GOT3 (cell line): ENCODE results near the gene SASH1.
"Not testable (repeated sequence)": the region's sequence is repeated elsewhere in the genome, so short reads cannot be mapped to it uniquely, and the experiment has no call there.

ENCODE experiments used
- DNase-seq: peaks from one replicate; lab custom pipeline; 2025; ENCODE audit warnings: mixed read lengths; lab: John Stamatoyannopoulos, UW

Gene SASH1

DNA sequence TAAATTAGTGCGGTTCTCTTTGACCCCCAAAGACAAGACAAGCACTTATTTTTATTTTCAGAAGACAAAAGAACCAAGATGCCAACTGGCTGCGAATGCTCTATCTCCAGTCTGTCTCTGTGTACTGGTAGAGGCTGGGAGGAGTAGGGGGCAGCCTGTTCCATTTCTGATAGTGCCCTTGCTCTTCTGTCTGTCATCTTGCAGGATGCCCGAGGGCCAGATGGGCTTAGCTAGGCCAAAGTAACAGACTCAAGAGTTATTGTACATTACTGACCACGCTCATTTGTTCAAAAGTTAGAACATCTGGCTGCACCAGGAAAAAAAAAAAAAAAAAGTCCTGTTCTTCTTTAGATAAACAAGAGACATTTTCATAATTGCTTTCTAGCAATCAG lies 206.1 kb downstream of the SASH1 start:
- DNase-seq, result no peak

DNA sequence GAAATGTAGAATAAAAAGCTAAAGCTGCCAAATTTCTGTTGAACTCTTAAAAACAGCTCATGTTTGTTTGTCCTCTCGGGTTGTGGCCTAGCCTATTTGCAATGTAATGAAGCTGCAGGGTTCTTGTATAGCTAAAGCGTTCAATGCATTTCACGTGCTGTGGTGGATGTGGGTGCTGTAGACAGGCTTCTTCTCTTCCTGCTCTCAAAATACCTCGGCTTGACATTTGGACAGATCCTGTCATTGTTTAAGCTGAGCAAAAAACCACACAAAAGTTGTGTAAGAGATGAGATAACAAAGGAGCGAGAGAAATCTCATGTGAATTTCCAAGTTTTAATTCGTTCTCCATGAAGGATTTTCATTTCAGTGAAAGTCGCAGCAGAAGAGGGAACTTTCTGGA lies 207.9 kb downstream of the SASH1 start:
- no peak for DNase-seq

- DNase-seq, result no peak
Measured at GRCh38 chr6:148551226-148551625, 208.6 kb downstream of the SASH1 start.

GRCh38 chr6:148556410-148556809 lies 213.8 kb downstream of the SASH1 start:
- DNase-seq, result no peak

DNA sequence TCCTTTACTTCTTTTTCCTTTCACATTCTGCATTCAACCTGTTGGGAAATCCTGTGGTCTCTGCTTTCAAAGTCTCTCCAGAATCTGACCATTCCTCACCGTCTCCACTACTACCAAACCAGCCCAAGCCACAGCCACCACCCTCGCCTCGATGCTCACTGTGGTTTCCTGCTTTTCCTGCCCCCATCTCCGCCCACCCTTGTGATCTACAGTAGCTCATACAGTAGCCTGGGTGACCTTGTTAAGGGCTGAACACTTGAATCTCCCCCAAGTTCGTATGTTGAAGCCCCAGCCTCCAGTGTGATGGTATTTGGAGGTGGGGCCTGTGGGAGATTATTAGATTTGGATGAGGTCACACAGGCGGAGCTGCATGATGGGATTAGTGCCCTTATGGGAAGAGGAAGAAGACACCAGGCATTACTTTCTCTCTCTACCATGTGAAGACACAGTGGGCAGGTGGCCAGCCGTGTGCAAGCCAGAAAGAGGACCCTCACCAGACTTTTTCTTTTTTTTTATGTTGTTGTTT lies 215.2 kb downstream of the SASH1 start:
- no peak for DNase-seq

DNA sequence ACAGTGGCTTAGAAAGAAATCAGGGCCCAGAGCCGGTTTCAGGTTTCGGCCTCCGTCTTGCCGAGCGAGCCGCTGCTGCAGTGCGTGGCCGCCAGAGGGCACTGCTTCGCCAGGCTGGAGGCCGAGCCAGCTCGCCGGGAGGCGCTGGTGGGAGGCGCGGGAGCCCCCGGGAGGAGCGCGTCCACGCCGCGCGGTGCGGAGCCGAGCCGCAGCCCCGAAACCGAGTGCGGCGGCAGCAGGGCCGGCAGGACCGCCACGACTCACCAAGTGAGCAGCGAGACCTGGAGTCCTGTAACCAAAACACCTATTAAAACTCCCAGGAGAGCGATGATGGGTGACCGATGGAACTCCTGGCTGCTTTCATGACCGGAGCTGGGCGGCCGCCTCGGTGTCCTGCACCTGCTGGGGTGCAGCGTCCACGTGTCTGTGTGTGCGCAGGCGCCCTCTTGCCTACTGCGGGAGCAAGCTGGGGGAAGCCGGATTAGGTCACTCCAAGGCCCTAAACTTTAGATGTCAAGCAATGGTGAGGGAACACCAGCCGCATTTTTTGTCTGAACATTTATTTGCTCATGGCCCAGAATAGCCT lies 217.3 kb downstream of the SASH1 start:
- DNase-seq, result peak; percentile 5

- DNase-seq, result no peak
Measured at GRCh38 chr6:148561629-148562028, 219.0 kb downstream of the SASH1 start.

DNA sequence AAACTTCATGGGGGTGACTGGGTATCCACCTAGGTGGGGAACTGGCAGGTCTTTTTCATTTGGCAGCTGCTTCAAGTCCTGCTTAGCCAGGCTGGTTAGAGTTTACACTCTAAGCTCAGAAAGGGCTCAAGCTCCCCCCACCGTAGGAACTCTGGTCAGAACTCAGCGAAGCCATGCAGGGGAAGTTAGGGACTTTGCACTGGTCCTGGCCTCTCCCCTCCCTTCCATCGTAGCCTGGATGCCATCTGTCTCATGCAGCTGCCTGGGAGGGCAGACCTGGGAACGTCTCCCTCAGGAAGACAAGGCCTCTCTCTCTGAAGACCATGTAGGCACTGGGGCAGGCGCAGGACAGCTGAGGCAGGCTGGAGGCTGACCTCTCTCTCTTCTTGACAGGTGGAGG lies 220.4 kb downstream of the SASH1 start:
- DNase-seq, result no peak

DNA sequence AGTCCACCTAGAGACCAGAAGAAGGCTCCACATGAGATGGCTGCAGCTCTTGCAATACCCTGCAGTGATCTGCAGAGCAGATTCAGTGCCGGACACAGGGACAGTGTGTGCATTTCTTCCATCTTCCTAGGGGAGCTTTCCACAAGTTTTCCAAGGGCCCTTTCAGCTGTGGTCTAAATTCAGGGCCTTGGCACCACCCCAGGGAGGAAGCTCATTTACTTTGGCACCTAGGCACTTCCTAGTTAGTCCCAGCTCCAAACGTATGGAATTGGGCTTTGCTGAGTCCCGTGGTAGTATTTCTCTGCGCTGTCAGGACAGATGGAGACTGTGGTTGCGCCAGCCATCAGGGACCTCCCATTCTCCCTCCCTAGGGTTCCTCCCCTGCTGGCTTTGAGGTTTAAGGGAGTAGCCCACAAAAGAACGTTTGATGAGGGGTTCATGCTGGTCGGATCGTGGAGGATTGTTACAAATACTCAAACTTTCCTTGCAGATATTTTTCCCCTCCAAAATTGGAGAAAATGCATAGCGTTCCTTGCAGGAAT lies 221.9 kb downstream of the SASH1 start:
- no peak for DNase-seq

DNA sequence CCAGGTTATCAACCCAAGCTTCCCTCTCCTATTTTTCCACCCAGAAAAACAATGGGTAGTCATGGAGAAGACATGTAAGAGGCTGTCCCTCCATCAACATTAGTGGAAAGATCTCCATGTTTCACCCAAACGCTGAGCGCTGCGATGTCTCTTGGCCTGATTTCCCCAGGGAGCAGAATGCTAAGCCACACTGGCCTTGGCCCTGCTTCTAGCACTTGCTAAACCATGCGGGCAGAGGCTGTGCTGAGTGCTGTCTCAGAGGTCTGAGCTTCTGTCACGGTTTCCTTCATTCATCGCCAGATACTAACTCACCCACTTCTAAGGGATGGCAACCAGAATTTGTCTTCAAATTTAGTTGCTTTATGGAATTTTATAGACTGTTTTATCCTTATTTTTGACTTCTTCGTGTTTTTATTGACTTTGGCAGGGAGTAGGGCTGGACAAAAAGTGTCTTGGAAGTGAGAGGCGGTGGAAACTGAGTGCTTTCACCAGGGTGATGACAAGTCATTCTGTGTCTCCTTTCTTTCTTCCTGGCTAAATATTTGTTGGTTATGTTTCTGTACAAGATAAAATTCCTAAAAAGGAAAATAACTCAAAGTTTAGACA lies 222.8 kb downstream of the SASH1 start:
- DNase-seq, result no peak

DNA sequence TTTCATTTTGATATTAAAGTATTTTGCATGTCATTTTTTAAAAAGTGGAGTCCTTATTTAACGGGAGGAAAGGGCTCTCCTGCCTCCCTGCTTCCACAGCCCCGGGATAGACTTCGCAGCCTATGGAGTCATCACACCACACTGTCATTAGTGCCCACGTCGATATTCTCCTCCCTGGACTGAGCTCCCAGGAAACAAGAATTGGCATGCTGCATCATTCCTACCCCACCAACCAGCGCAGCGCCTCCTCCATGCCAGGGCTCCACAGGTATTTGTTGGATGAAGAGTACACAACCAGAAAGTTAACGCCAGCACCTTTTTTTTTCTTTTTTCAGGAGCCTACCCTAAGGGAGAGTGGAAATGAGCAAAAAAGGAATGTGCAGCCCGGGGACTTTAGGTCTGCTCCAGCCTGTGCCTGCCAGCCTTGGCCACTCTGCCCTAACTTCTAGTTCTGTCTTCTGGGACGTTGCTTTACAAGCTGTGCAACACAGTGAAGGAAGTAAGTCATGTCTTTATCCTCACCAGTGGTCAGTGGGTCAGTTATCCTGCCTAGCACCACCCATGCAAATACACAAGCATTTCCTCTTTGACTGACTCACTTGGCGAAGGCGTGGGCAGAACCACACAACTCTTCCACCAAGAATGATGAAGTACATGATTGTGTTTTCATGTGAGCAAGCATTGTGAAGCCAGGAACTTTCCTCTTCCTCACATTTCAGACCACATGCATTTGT lies 223.5 kb downstream of the SASH1 start:
- no peak for DNase-seq

GRCh38 chr6:148566664-148567350 lies 224.2 kb downstream of the SASH1 start:
- no peak for DNase-seq

DNA sequence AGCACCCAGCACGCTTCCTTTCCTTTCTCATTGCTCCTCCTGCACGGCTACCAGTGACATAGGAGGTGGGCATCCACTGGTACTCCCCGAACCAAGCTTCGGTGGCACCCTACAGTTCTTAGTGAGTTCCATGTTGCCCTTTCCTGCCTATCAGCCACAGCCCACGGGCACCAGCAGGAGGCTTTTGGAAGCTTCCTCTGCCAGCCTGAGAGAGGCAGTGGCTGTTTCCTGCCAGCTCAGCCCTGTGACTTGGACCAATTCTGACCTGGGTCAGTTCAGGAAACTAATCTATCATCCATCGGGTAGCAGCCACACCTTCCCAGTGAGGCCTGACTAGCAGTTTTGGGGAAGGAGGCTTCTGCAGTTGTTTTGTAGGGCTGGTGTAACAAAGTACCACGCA lies 227.8 kb downstream of the SASH1 start:
- DNase-seq, result no peak

GRCh38 chr6:148572676-148573335 lies 230.2 kb downstream of the SASH1 start:
- DNase-seq, result no peak

DNA sequence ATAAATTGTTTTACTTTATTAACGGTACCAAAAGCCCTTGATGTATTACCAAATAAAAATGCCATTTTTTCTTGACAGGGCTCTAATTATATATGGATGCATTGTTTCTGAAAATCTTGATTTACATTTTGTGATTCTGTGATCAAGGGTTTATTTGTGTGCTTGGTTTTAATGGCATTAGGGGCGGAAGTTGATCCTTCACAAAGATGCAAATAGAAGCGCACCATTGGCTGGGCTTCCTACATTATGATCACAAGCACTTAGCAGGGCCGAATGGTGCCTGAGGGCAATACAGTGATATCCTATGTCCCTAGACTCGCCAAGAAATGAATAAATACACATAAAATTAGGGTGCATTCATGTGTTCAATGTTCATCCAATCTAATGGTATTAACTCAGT lies 231.3 kb downstream of the SASH1 start:
- no peak for DNase-seq

DNA sequence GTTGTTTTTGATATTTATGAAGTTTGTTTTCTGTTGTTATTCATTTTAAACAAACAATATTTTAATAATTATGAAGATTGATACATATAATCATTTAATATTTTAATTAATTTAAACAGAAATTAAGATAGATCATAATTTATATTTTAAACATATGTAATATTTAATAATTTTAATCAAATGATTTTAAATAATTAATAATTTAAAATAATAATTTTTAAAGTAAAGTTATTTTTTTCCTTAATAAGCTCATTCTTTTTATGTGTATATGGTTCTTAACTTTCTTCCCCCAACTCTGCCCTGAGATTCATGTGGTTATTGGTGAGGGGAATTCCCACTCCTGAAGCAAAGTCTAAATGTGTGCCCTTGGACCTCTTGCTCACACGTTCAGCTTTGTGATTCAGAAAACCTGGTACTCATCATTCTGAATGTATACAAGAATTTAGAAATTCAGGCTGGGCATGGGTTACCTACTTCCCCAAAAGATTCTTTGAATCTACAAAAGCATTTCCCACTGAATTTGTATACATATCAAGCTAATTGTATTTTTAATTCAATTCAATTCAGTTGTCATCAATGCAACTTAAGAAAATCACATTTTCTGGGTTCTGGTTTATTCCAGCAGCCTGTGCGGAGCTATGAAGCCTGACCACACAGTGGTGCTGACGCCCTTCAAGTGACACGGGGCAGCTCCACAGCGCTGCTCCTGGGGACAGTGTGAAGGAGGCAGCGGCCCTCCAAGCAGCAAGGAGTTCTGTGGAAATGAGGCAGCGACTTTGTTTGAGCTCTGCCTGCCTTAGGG lies 235.2 kb downstream of the SASH1 start:
- DNase-seq, result peak; percentile 10

DNA sequence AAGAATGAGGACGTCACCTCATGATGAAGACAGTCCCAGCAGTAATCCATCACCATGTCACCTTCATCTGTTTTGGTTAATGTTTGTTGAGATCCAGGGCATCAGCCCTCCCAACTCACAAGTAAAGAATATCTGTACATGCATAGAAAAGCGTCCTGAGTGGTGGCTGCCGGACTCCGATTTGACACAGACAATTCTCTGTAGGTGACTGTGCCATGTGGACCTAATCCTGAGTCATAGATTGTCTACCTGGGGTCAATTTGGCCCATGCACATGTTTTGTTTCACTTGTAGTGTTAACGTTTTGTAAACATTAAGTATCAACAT lies 235.8 kb downstream of the SASH1 start:
- DNase-seq, result no peak

DNA sequence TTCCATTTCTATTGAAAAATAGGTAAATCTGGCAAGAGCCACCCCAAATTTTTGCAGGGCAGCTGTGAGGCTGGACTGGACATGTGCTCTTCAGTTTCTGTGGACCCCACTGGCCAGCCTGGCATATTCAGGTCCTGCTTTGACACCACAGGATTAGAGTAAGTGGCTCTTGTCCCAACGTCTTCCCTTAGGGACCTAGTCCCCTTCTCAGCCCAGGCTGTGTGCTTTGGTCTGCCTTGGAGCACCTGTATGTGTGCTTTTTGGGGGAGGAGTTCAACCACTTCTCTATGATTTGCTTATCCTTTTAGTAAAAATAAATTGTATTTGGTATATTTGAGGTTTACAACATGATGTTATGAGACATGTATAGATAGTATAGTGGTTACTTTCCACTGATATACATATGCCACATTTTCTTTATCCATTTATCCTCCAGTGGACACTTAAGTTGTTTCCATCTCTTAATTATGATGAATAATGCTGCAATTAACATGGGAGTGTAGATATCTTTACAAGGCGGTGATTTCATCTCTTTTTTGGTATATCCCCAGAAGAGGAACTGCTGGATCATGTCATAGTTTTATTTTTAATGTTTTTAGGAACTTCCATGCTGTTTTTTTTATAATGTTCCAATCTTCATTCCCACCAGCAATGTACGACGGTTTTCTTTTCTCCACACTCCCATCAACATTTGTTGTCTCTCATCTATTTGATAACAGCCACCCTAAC lies 236.4 kb downstream of the SASH1 start:
- DNase-seq, result no peak

DNA sequence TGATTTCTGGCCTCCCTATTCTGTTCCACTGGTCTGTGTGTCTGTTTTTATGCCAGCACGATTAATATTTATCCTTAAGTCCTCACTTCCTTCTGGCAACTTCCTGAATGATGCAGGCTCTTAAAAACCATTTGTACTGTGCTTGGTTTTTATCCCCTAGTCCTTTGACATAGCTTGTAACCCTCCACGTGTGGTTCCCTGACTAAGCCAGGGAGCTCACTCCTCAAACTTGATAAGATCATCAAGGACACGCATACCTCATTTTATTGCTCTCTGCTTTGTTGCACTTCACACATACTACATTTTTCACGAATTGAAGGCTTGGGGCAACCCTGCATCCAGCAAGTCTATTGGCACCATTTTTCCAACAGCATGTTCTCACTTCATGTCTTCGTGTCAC lies 237.8 kb downstream of the SASH1 start:
- DNase-seq, result no peak

DNA sequence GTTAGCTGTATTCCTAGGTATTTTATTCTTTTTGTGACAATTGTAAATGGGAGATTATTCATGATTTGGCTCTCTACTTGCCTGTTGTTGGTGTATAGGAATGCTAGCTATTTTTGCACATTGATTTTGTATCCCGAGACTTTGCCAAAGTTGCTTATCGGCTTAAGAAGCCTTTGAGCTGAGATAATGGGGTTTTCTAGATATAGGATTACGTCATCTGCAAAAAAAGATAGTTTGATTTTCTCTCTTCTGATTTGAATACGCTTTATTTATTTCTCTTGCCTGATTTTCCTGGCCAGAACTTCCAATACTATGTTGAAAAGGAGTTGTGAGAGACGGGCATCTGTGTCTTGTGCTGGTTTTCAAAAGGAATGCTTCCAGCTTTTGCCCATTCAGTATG lies 241.0 kb downstream of the SASH1 start:
- no peak for DNase-seq

GRCh38 chr6:148585641-148586040 lies 243.0 kb downstream of the SASH1 start:
- not testable (repeated sequence) for DNase-seq
